Liver (tissue), 9 donors: ENCODE measurements around the gene PGAM1. TPM values are rescaled to one million over a fixed set of nuclear protein-coding genes. Genes with fewer than 3 reads are reported as not detected.
"Not testable (repeated sequence)": the region's sequence is repeated elsewhere in the genome, so short reads cannot be mapped to it uniquely, and the experiment has no call there.

Experiments used
- DNase-seq: peaks from one replicate; pipeline ENCODE4 v3.0.0-alpha.2; 2017; ENCODE audit warnings: low spot score
- H3K27ac ChIP-seq, 2 donors: one replicate each; pipeline ENCODE4 v1.7.0; 2013; ENCODE audit warnings: inconsistent platforms in 2 of 2, low read length in 2 of 2, control low read depth in 1 of 2, low read depth in 1 of 2, mild to moderate bottlenecking in 1 of 2
- H3K27me3 ChIP-seq, 4 donors: one replicate each; pipeline versions ENCODE4 v1.6.1 to v1.7.0; 2013; ENCODE audit warnings: low read length in 3 of 4, inconsistent platforms in 1 of 4, mild to moderate bottlenecking in 1 of 4, moderate library complexity in 1 of 4; ENCODE audit not compliant: control insufficient read depth in 4 of 4, insufficient read depth in 4 of 4
- H3K36me3 ChIP-seq, 4 donors: one replicate each; pipeline versions ENCODE4 v1.6.1 to v1.7.0; 2013; ENCODE audit warnings: low read length in 3 of 4, mild to moderate bottlenecking in 3 of 4, low read depth in 1 of 4, moderate library complexity in 1 of 4; ENCODE audit not compliant: control insufficient read depth in 4 of 4, insufficient read depth in 3 of 4
- H3K4me1 ChIP-seq, 4 donors: one replicate each; pipeline versions ENCODE4 v1.6.1 to v1.7.0; 2013; ENCODE audit warnings: low read length in 3 of 4, mild to moderate bottlenecking in 3 of 4, moderate library complexity in 1 of 4; ENCODE audit not compliant: control insufficient read depth in 4 of 4, insufficient read depth in 4 of 4
- H3K4me3 ChIP-seq, 3 donors: one replicate each; pipeline versions ENCODE4 v1.6.1 to v1.7.0; 2013; ENCODE audit warnings: low read length in 3 of 3, control low read depth in 1 of 3, low read depth in 1 of 3, mild to moderate bottlenecking in 1 of 3
- H3K9ac ChIP-seq, 2 donors: one replicate each; pipeline ENCODE4 v1.7.0; 2013; ENCODE audit warnings: low read length in 2 of 2, mild to moderate bottlenecking in 2 of 2, moderate library complexity in 2 of 2, control low read depth in 1 of 2, low read depth in 1 of 2
- H3K9me3 ChIP-seq, 4 donors: one replicate each; pipeline versions ENCODE4 v1.6.1 to v1.7.0; 2013; ENCODE audit warnings: low read length in 3 of 4; ENCODE audit not compliant: control insufficient read depth in 4 of 4
- EGR1 ChIP-seq, 2 donors: IDR thresholded peaks; 2 replicates each; pipeline ENCODE4 v1.6.1; 2016 to 2018; ENCODE audit warnings: antibody characterized with exemption in 2 of 2, low read depth in 2 of 2
- FOXA1 ChIP-seq: IDR thresholded peaks from 2 replicates; pipeline ENCODE4 v1.6.1; 2016; ENCODE audit warnings: antibody characterized with exemption
- FOXA2 ChIP-seq: IDR thresholded peaks from 2 replicates; pipeline ENCODE4 v1.6.1; 2016; ENCODE audit warnings: antibody characterized with exemption
- HNF4G ChIP-seq: IDR thresholded peaks from 2 replicates; pipeline ENCODE4 v1.6.1; 2016; ENCODE audit warnings: antibody characterized with exemption
- NR2F2 ChIP-seq: IDR thresholded peaks from 2 replicates; pipeline ENCODE4 v1.6.1; 2016; ENCODE audit warnings: antibody characterized with exemption
- RAD21 ChIP-seq, 2 donors: IDR thresholded peaks; 2 replicates each; pipeline ENCODE4 v1.6.1; 2016; ENCODE audit warnings: antibody characterized with exemption in 2 of 2, mild to moderate bottlenecking in 2 of 2
- SP1 ChIP-seq: IDR thresholded peaks from 2 replicates; pipeline ENCODE4 v1.6.1; 2018; ENCODE audit warnings: antibody characterized with exemption, mild to moderate bottlenecking
- TAF1 ChIP-seq: conservative IDR thresholded peaks from 2 replicates; pipeline ENCODE4 v1.6.1; 2016; ENCODE audit warnings: antibody characterized with exemption, mild to moderate bottlenecking
- WGBS: extraction: QIAGEN DNeasy Blood & Tissue Kit; methylation state at CpG from one replicate; pipeline ENCODE4 v1.1.7; 2013; 5-methylcytosine and 5-hydroxymethylcytosine counted together
- polyA plus RNA-seq, 2 donors: library from polyadenylated mRNA; stranded (reverse) in 1 of 2; unstranded in 1 of 2; fragments of 200-250 nt in 1 of 2; fragments of >200 nt in 1 of 2; fragmentation: Nextera tagmentation in 1 of 2; extraction: Ambion mirVana in 1 of 2; gene quantifications; one replicate each; pipeline versions ENCODE4 v1.2.1 to v1.2.3, GENCODE V29; 2013 to 2015
- total RNA-seq, 2 donors: library from RNA; depleted of rRNA; stranded (reverse); fragments of >200 nt; gene quantifications; one replicate each; pipeline ENCODE4 v1.2.3, GENCODE V29; 2014
- TF ChIP-seq, protein P1 (sequence below): IDR thresholded peaks from 2 replicates; pipeline ENCODE4 v1.6.1; 2016; ENCODE audit warnings: antibody characterized with exemption, mild to moderate bottlenecking
- TF ChIP-seq, protein P2 (sequence below): IDR thresholded peaks from 2 replicates; pipeline ENCODE4 v1.6.1; 2016; ENCODE audit warnings: antibody characterized with exemption
- TF ChIP-seq, protein P3 (sequence below): IDR thresholded peaks from 2 replicates; pipeline ENCODE4 v1.6.1; 2016; ENCODE audit warnings: antibody characterized with exemption
- donor health status: healthy.
- donor health status: healthy.
- donor health status: healthy.
- donor health status: healthy.
- donor health status: healthy.

The PGAM1 gene
- total and polyA plus RNA-seq, 4 donors: 52.0 to 178 (median 106) TPM

GRCh38 chr10:97466755-97467154, 40.8 kb downstream of the PGAM1 start:
- TF ChIP-seq FOXA1: no peak
- TF ChIP-seq TAF1: no peak
- no peak for TF ChIP-seq RAD21 (IDR thresholded peaks at IDR 0.05)
- TF ChIP-seq, protein P1, sequence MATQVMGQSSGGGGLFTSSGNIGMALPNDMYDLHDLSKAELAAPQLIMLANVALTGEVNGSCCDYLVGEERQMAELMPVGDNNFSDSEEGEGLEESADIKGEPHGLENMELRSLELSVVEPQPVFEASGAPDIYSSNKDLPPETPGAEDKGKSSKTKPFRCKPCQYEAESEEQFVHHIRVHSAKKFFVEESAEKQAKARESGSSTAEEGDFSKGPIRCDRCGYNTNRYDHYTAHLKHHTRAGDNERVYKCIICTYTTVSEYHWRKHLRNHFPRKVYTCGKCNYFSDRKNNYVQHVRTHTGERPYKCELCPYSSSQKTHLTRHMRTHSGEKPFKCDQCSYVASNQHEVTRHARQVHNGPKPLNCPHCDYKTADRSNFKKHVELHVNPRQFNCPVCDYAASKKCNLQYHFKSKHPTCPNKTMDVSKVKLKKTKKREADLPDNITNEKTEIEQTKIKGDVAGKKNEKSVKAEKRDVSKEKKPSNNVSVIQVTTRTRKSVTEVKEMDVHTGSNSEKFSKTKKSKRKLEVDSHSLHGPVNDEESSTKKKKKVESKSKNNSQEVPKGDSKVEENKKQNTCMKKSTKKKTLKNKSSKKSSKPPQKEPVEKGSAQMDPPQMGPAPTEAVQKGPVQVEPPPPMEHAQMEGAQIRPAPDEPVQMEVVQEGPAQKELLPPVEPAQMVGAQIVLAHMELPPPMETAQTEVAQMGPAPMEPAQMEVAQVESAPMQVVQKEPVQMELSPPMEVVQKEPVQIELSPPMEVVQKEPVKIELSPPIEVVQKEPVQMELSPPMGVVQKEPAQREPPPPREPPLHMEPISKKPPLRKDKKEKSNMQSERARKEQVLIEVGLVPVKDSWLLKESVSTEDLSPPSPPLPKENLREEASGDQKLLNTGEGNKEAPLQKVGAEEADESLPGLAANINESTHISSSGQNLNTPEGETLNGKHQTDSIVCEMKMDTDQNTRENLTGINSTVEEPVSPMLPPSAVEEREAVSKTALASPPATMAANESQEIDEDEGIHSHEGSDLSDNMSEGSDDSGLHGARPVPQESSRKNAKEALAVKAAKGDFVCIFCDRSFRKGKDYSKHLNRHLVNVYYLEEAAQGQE: no peak
- no peak for TF ChIP-seq NR2F2
- TF ChIP-seq HNF4G: no peak
- TF ChIP-seq FOXA2: no peak
- TF ChIP-seq, protein P2, sequence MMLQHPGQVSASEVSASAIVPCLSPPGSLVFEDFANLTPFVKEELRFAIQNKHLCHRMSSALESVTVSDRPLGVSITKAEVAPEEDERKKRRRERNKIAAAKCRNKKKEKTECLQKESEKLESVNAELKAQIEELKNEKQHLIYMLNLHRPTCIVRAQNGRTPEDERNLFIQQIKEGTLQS: no peak
- Histone ChIP-seq H3K9me3 (no peaks in the 10 kb centered on the region), H3K4me1 (peaks cover 0 to 7% (median 1%) of the 10 kb centered on the region in 4 donors), H3K36me3 (peaks cover 10 to 76% (median 59%) of the 10 kb centered on the region in 4 donors), H3K9ac (no peak overlapping the region), H3K27ac (no peak overlapping the region), H3K4me3 (no peak overlapping the region), H3K27me3 (no peaks in the 10 kb centered on the region)
- DNase-seq: no peak
- 96% methylated on average over 4 of the region's 4 CpGs for WGBS

- Histone ChIP-seq H3K4me1 (peaks cover 0 to 7% (median 1%) of the 10 kb centered on the region in 4 donors), H3K27me3 (no peaks in the 10 kb centered on the region), H3K4me3 (no peak overlapping the region), H3K9me3 (no peaks in the 10 kb centered on the region), H3K36me3 (peaks cover 8 to 62% (median 49%) of the 10 kb centered on the region in 4 donors), H3K27ac (no peak overlapping the region), H3K9ac (no peak overlapping the region)
- TF ChIP-seq SP1 (no peak), FOXA2 (no peak), TAF1 (no peak), EGR1 (IDR thresholded peaks at IDR 0.05; ENCODE audit: low read depth in 2 of 2) (no peak)
- TF ChIP-seq, protein P3, sequence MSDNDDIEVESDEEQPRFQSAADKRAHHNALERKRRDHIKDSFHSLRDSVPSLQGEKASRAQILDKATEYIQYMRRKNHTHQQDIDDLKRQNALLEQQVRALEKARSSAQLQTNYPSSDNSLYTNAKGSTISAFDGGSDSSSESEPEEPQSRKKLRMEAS: no peak
- no peak for DNase-seq
- WGBS: 77% methylated on average over 3 of the region's 3 CpGs
Measured at GRCh38 chr10:97468162-97468561, 42.2 kb downstream of the PGAM1 start.

- H3K9me3 ChIP-seq, H3K4me3 ChIP-seq, H3K9ac ChIP-seq, H3K4me1 ChIP-seq, H3K27me3 ChIP-seq, DNase-seq, H3K27ac ChIP-seq: not testable (repeated sequence)
- H3K36me3 ChIP-seq: peaks cover 9 to 62% (median 48%) of the 10 kb centered on the region in 4 donors
- WGBS: 96% methylated on average over 12 of the region's 12 CpGs
Measured at GRCh38 chr10:97468781-97469180, 42.8 kb downstream of the PGAM1 start.
